GM06990 (cell line): ENCODE results near the gene LYPLA2.
"Not testable (repeated sequence)": the region's sequence is repeated elsewhere in the genome, so short reads cannot be mapped to it uniquely, and the experiment has no call there.

ENCODE experiments used
- DNase-seq: peaks from one replicate; pipeline ENCODE4 v3.0.0-alpha.2; 2011; ENCODE audit not compliant: insufficient read length; ENCODE audit errors: extremely low read depth
- H3K27me3 ChIP-seq: replicated peaks from 2 replicates; pipeline ENCODE4 v1.6.0; 2011; ENCODE audit warnings: low read length; ENCODE audit not compliant: control insufficient read depth, insufficient read depth
- H3K36me3 ChIP-seq: 2 replicates; pipeline ENCODE4 v1.5.1; 2011; ENCODE audit warnings: low read length; ENCODE audit not compliant: control insufficient read depth, insufficient read depth
- H3K4me3 ChIP-seq: replicated peaks from 2 replicates; pipeline ENCODE4 v1.5.1; 2011; ENCODE audit warnings: low read depth, mild to moderate bottlenecking, control low read depth, low read length
- CTCF ChIP-seq: IDR thresholded peaks from 2 replicates; pipeline ENCODE4 v1.5.1; 2011; ENCODE audit warnings: low read length, control low read depth, mild to moderate bottlenecking, inconsistent platforms; ENCODE audit not compliant: insufficient read depth, poor library complexity, severe bottlenecking

LYPLA2 gene

GRCh38 chr1:23817633-23818032, 26.7 kb downstream of the LYPLA2 start:
- TF ChIP-seq CTCF, result no peak
- Histone ChIP-seq H3K36me3 (peaks cover 5% of the 10 kb centered on the region), H3K27me3 (no peaks in the 10 kb centered on the region), H3K4me3 (no peak overlapping the region)
- no peak for DNase-seq

GRCh38 chr1:23823767-23824166, 32.8 kb downstream of the LYPLA2 start:
- Histone ChIP-seq H3K27me3 (no peaks in the 10 kb centered on the region), H3K4me3 (no peak overlapping the region), H3K36me3 (no peaks in the 10 kb centered on the region; the same call in 1 of the 2 replicates)
- DNase-seq, result no peak
- no peak for TF ChIP-seq CTCF

- H3K27me3 ChIP-seq, result no peaks in the 10 kb centered on the region
- DNase-seq, result no peak
- H3K36me3 ChIP-seq, result no peaks in the 10 kb centered on the region; the same call in 1 of the 2 replicates
- peak overlapping the region; percentile 96 for H3K4me3 ChIP-seq
- TF ChIP-seq CTCF, result no peak
Observed at GRCh38 chr1:23824711-23825075, 33.7 kb downstream of the LYPLA2 start.

GRCh38 chr1:23825076-23825761, 34.3 kb downstream of the LYPLA2 start, which contains the start of gene HMGCL:
Gene HMGCL (minus strand): TSS chr1:23825429. CDS start chr1:23825415, 14 bp downstream.
- no peak for TF ChIP-seq CTCF
- H3K36me3 ChIP-seq, result no peaks in the 10 kb centered on the region
- no peaks in the 10 kb centered on the region for H3K27me3 ChIP-seq
- peak; percentile 91 for DNase-seq
- peak within 1 kb of the TSS; percentile 96 for H3K4me3 ChIP-seq

GRCh38 chr1:23825762-23826522, 35.0 kb downstream of the LYPLA2 start:
- no peak for TF ChIP-seq CTCF
- no peaks in the 10 kb centered on the region for H3K27me3 ChIP-seq
- DNase-seq, result peak; percentile 41
- H3K36me3 ChIP-seq, result no peaks in the 10 kb centered on the region
- H3K4me3 ChIP-seq, result peak overlapping the region; percentile 96

- not testable (repeated sequence) for DNase-seq, H3K4me3 ChIP-seq, H3K27me3 ChIP-seq, H3K36me3 ChIP-seq
Observed at GRCh38 chr1:23826590-23826989, 35.6 kb downstream of the LYPLA2 start.
